Peyer's patch (tissue), 4 donors: ENCODE results near the gene SOX6. TPM values are rescaled to one million over a fixed set of nuclear protein-coding genes. Genes with fewer than 3 reads are reported as not detected.

Experiments
- DNase-seq, 3 donors: peaks; one replicate each; pipeline ENCODE4 v3.0.0-alpha.2; 2017 to 2019
- H3K27ac ChIP-seq, 4 donors: fragments of 200-600 bp; sonication (generic); one replicate each; pipeline ENCODE4 v1.5.1; 2016 to 2019
- H3K27me3 ChIP-seq, 2 donors: fragments of 200-600 bp; sonication (generic); one replicate each; pipeline ENCODE4 v1.5.1; 2019
- H3K36me3 ChIP-seq, 3 donors: fragments of 200-600 bp; sonication (generic); one replicate each; pipeline ENCODE4 v1.5.1; 2016 to 2019
- H3K4me1 ChIP-seq, 4 donors: fragments of 200-600 bp; sonication (generic); one replicate each; pipeline ENCODE4 v1.5.1; 2016 to 2019
- H3K4me3 ChIP-seq, 4 donors: fragments of 200-600 bp; sonication (generic); 1 replicate in 3 of 4; 2 replicates in 1 of 4; pipeline ENCODE4 v1.5.1; 2016 to 2019; ENCODE audit warnings: mild to moderate bottlenecking in 1 of 4
- H3K9me3 ChIP-seq, 4 donors: fragments of 200-600 bp; sonication (generic); one replicate each; pipeline ENCODE4 v1.5.1; 2016 to 2019; ENCODE audit warnings: mild to moderate bottlenecking in 1 of 4
- CTCF ChIP-seq, 6 experiments: fragments of 450-650 bp in 4 of 6; fragments of 200-600 bp in 2 of 6; sonication (generic) in 1 of 6; IDR thresholded peaks; one replicate each; pipeline ENCODE4 v1.5.1; 2017 to 2019; ENCODE audit warnings: antibody characterized with exemption in 6 of 6, mild to moderate bottlenecking in 3 of 6, moderate library complexity in 1 of 6
- POLR2A ChIP-seq, 2 donors: fragments of 450-650 bp; IDR thresholded peaks; one replicate each; pipeline ENCODE4 v1.5.1; 2017; ENCODE audit warnings: antibody characterized with exemption in 2 of 2, mild to moderate bottlenecking in 2 of 2, moderate library complexity in 2 of 2
- total RNA-seq, 4 donors: library from RNA; depleted of rRNA; stranded (reverse); fragments of >200 nt; gene quantifications; one replicate each; pipeline ENCODE4 v1.1.0, GENCODE V29; 2016

The SOX6 gene
- total RNA-seq, 4 donors from 2014 or later: 144 to 205 (median 161) TPM

- TF ChIP-seq POLR2A (IDR thresholded peaks at IDR 0.05) (no peak), CTCF (IDR thresholded peaks at IDR 0.05) (no peak)
- Histone ChIP-seq H3K4me3 (no peak overlapping the region), H3K4me1 (peaks cover 0 to 20% (median 2%) of the 10 kb centered on the region in 4 donors), H3K9me3 (no peaks in the 10 kb centered on the region), H3K36me3 (no peaks in the 10 kb centered on the region), H3K27me3 (no peaks in the 10 kb centered on the region), H3K27ac (peak overlapping the region in 3 of 4 donors; percentile 37 to 48 (median 41))
- no peak for DNase-seq
Measured at GRCh38 chr11:15967966-15968365, 388.4 kb downstream of the SOX6 start.

- no peak overlapping the region for H3K4me3 ChIP-seq
- TF ChIP-seq CTCF (IDR thresholded peaks at IDR 0.05) (no peak), POLR2A (IDR thresholded peaks at IDR 0.05) (no peak)
- peak overlapping the region in 1 of 4 donors; percentile 41 for H3K27ac ChIP-seq
- peak in 1 of 3 donors; percentile 73 for DNase-seq
- peaks cover 0 to 20% (median 2%) of the 10 kb centered on the region in 4 donors for H3K4me1 ChIP-seq
- no peaks in the 10 kb centered on the region for H3K27me3 ChIP-seq
- no peaks in the 10 kb centered on the region for H3K9me3 ChIP-seq
- no peaks in the 10 kb centered on the region for H3K36me3 ChIP-seq
Measured at GRCh38 chr11:15967166-15967565, 389.2 kb downstream of the SOX6 start.

GRCh38 chr11:15965562-15966250 is 390.6 kb downstream of the SOX6 start:
- H3K4me3 ChIP-seq: no peak overlapping the region
- TF ChIP-seq POLR2A (IDR thresholded peaks at IDR 0.05): no peak
- TF ChIP-seq CTCF (IDR thresholded peaks at IDR 0.05): no peak
- H3K27ac ChIP-seq: no peak overlapping the region
- DNase-seq: no peak
- no peaks in the 10 kb centered on the region for H3K9me3 ChIP-seq
- no peaks in the 10 kb centered on the region for H3K27me3 ChIP-seq
- no peaks in the 10 kb centered on the region for H3K36me3 ChIP-seq
- peaks cover 0 to 20% (median 2%) of the 10 kb centered on the region in 4 donors for H3K4me1 ChIP-seq

GRCh38 chr11:15963266-15963665 is 393.1 kb downstream of the SOX6 start:
- Histone ChIP-seq H3K27me3 (no peaks in the 10 kb centered on the region), H3K9me3 (no peaks in the 10 kb centered on the region), H3K27ac (no peak overlapping the region), H3K4me1 (peaks cover 0 to 9% (median 0%) of the 10 kb centered on the region in 4 donors), H3K4me3 (no peak overlapping the region), H3K36me3 (no peaks in the 10 kb centered on the region)
- TF ChIP-seq CTCF (IDR thresholded peaks at IDR 0.05): no peak
- TF ChIP-seq POLR2A (IDR thresholded peaks at IDR 0.05): no peak
- DNase-seq: no peak

- H3K9me3 ChIP-seq: peaks cover 0 to 2% (median 0%) of the 10 kb centered on the region in 4 donors
- H3K4me3 ChIP-seq: no peak overlapping the region
- no peaks in the 10 kb centered on the region for H3K36me3 ChIP-seq
- DNase-seq: no peak
- TF ChIP-seq CTCF (IDR thresholded peaks at IDR 0.05) (no peak), POLR2A (IDR thresholded peaks at IDR 0.05) (no peak)
- no peak overlapping the region for H3K27ac ChIP-seq
- H3K27me3 ChIP-seq: no peaks in the 10 kb centered on the region
- no peaks in the 10 kb centered on the region for H3K4me1 ChIP-seq
Measured at GRCh38 chr11:15958910-15959309, 397.4 kb downstream of the SOX6 start.
